ELF-1 (cell line): ENCODE results near the gene DEPP1.
A peak's percentile ranks its signal among the peaks of the same experiment; 100 is the strongest.

Experiments used
- DNase-seq: peaks from one replicate; pipeline ENCODE4 v3.0.0-alpha.2; 2016; ENCODE audit warnings: low read depth, low spot score

The DEPP1 gene

DNA sequence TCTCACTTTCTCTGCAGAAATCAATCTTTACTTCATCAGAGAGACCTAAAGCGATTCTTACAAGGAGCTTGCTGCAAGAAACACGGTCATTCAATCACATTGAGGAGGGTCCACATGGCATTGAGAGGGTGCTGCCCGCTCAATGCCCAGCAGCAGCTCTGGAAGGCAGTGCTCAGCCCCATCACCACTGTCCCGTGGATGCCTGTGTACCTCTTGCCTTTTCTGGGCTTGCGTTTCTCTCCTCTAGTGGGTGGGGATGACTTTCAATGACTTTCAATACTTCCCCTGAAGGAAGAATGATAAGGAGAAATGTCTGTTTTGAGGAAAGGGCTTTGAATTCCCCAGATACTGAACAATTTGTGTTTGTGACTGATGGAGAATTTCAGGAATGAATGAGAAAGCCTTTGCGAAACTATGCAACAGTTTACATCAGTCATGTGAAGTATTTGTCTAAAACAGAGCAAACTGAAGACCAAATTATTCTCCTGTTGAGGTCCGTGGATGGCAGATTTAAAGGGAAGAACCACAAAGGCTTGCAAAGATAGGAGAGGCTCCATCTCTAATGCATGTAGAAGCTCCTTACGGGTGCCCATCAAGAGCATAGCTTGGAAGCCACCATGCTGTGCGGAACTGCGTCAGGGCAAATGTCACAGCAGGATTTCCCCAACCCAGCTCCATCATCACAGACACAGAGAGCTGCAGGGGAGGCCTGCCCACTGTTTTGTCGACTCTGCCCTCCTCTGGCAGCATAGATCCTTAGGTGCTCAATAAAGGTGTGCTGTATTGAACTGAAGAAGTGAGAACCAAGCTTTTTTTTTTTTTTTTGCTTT is 15.5 kb upstream of the DEPP1 start:
- DNase-seq: no peak

DNA sequence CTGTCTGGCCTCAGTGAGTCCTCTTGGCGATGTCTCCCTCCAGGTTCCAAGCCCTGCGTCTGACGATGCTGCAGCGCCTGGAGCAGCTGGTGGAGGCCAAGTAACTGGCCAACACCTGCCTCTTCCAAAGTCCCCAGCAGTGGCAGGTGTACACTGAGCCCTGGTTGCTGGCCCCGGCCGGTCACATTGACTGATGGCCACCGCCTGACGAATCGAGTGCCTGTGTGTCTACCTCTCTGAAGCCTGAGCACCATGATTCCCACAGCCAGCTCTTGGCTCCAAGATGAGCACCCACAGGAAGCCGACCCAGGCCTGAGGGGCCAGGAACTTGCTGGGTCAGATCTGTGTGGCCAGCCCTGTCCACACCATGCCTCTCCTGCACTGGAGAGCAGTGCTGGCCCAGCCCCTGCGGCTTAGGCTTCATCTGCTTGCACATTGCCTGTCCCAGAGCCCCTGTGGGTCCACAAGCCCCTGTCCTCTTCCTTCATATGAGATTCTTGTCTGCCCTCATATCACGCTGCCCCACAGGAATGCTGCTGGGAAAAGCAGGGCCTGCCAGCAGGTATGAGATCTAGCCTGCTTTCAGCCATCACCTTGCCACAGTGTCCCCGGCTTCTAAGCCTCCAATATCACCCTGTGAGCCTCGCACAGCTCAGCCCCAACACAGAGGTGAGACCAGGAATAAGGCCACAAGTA is 14.8 kb upstream of the DEPP1 start:
- DNase-seq: no peak

DNA sequence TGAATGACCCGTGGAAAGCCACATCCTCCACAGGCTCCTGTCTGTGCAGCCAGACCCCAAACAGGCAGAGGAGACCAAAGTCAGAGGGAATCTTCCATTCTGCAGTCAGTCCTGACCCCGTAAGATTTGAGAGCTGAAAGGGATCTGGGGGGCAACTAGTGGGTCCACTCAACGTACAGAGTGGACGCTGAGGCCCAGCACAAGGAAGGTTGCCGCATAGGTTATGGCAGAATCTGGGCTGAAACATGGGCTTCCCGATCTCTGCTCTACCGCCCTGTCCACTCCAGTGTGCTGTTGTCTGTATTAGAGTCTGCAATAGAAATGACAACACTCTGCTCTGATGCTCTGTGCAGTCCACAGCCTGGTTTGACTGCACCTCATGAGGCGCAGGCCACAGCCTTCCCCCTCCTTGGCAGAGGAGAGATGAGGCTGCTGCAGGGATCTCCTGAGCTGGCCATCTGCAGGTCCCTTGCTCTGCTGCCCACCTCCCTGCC is 14.2 kb upstream of the DEPP1 start:
- DNase-seq: no peak

DNA sequence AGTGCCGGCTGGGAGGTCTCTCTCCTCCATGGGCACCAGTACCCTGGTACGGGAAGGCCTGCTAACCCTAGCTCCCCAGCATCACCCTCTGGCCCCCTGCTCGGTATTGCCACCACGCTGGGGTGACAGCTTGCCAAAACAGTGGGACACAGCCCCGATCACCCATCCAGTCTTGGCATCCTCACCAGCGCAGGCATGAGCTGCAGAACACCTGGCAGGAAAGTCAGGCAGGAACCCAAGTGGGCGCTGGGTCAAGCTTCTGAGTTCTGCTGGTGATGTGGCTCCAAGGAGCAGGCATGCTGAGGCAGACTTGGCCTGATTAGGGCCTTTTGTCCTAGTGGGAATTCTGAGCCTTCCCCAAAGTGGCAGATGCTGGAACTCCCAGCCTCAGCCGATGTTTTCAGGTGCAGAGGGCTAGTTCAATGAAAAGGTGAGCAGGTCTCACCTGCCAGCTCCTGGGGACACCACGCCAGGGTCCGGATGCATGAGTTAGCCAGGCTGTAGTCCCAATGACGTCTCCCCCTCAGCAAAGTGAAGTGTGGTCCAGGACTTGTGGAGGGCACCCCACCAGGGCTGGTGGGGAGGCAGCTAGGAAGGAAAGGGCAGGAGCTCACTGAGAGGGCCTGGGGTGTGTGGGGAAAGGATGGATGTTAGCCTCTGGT is 13.6 kb upstream of the DEPP1 start:
- no peak for DNase-seq

DNA sequence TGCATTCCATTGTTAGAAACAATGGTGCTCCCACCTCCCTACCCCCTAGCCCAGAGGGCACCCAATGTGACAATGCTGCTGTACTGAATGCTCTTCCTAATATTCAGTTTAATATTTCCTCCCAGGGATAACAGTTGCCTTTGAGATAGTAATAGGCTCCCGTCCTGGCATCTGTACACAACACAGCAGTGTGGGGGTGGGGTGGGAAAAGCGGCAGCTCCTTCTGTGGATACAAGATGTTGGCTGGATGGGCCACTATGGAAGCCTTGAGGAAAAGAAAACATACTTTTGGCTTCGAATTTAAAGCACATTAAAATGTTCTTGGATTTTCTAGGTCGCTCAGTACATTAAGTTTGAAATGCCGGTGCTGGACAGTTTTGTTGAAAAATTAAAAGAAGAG is 13.0 kb upstream of the DEPP1 start:
- DNase-seq: no peak

DNA sequence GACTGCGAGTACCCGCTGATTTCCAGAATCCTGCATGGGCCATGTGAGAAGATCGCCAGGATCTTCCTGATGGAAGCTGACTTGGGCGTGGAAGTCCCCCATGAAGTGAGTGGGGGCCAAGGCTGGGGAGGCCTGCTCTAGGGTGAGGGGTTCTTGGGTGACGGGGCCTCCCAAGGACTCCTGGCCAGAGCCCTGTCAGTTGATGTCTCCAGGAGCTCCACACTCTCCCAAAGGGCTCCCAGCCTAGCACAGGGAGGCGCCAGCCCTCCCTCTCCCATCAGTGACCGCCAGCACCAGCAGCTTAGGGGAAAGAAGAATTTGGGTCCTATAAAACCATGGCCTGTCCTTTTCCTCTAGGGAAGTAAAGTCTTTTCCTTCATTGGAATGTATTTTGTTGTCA is 12.4 kb upstream of the DEPP1 start:
- DNase-seq: no peak

DNA sequence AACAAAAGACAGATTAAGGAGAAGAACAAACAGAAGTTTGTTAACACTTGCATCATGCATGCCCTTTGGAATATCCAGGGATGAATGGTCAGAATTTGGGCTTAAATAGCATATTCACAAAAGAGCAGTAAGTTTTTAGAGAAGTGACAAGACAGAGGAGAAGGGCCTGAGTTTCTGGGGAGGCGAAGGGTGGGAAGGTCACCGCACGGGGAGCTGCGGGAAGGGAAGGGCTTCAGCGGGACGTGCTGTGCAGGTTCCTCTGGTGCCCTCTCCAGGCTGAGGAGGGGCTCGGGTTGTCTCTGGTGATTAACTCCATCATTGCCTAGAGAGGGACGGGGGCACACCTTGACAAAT is 11.7 kb upstream of the DEPP1 start:
- DNase-seq: peak; percentile 69

DNA sequence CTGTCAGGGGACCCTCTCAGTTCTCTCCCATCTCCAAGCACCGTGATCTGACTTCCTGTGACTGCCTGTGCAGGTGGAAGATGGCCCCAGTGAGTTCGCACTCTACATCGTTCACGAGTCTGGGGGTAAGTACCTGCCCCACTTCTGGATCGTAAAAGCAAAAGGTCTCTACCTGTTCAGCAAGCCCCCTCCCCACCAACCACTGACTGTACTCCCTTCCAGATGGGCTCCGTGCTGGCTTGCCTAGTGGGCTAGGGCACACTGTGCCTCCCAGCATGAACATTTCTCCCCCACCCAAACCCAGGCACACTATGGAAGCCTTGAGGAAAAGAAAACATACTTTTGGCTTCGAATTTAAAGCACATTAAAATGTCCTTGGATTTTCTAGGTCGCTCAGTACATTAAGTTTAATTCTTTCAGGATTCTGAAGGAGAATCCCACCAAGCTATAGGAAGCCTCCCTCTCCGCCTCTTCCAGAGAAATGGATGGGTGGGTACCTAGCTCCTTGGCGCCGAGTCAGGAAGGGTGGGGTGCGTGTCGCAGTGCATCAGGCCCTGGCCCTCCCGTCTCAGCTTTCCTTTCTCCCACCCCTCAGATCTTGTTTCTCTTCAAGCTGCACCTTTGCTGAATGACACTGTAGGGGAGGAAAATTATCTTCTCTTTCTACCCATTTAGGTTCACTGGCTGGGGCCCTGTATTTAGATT is 11.1 kb upstream of the DEPP1 start:
- DNase-seq: no peak

DNA sequence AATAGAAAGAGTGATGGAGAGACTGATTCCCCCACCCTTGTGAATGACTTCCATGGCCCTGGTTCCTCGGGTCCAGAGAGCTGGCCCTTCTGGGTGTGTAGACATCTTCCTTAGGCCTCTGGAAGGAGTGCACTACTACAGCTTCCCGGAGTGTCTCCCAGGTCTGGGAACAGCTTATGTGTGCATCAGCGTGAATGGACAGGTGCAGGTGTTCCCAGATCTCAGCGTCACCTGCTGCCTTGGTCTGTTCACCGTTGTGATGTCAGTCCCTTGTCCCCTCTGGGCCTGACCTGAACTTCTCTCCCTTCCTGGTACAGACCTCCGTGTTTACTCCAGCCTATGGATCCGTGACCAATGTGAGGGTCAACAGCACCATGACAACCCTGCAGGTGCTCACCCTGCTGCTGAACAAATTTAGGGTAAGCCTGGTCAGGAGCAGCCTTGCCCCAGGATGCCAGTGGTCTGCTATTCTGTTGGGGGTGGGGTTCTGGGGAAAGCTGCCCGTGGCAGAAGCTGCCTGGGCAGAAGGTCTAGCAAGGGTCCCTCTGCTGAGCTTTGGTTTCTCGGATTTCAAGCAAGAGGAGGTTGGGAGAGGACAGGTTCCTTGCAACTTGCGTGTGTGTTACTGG is 10.5 kb upstream of the DEPP1 start:
- no peak for DNase-seq

DNA sequence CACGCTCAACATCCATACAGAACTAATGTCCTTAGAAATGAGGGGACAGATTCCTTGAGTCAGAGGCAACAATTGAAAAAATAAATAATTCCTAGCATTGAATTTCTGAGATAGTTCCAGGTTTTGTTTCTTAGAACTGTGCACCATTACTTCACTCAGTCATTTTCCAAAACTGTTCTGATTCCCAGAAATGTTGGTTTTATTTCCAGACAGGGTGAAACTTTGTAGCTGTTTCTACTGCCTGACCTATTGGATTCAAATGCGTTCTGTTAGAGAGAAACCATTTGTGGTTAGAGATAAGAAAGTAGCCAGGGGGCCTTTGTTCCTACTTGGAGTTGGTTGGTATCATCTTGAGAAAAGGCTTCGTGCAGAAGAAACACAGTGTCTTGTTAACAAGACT is 8.1 kb upstream of the DEPP1 start:
- no peak for DNase-seq

DNA sequence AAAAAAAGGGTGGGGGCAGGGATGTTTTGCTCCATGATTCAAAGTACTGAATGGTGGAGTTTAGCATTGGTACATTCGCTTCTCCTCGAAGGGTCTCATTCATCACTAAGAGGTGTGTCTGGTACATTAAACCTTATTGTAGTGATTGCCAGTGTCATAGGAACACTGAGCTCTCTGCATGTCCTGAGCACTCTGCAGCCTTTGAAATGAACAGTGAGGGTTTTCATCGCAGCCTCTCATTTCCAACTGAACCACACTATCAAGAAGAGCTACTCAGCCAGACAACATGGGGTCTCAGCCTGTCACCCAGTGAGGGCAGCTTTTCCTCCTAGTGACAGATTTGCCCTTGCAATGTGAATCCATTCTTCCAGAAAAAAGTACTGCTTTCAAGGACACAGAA is 7.6 kb upstream of the DEPP1 start:
- DNase-seq: no peak

DNA sequence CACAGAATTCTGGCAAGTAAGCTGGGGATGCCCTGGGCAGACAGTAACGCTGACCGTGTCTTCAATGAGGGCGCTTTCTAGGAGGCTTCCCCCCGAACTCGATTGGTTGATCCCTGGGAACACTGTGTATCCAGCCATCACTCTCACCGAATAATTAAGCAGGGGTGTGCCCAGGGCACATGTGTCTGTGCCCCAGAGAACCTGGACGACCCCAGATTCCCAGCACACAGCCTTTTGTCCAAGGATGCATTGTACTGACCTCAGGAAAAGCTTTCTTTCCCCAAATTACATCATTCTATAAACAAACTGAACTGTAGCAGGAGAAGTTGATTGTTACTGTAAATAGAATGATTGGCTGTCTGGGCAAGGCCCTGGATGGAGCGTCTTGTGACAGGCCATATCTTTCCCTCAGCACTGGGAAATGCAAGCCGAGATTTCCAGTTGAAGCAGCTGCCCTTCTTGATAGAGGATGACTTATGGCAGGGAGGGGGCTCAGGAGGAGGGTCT is 6.6 kb upstream of the DEPP1 start:
- no peak for DNase-seq

DNA sequence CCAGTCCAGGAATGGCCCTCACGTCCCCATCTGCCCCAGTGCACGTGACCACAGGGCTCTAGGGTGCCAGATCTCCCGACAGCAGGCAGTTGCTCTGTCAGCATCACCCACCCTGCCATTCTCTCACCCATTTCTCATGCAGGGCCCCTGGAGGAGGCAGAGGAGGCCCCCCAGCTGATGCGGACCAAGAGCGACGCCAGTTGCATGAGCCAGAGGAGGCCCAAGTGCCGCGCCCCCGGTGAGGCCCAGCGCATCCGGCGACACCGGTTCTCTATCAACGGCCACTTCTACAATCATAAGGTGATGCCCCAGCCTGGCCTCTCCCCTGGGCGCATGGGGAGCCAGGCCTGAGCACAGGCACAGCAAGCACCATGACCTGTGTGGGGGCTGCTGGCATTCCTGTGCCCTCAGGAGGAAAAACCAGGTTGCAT is 6.1 kb upstream of the DEPP1 start:
- DNase-seq: no peak

DNA sequence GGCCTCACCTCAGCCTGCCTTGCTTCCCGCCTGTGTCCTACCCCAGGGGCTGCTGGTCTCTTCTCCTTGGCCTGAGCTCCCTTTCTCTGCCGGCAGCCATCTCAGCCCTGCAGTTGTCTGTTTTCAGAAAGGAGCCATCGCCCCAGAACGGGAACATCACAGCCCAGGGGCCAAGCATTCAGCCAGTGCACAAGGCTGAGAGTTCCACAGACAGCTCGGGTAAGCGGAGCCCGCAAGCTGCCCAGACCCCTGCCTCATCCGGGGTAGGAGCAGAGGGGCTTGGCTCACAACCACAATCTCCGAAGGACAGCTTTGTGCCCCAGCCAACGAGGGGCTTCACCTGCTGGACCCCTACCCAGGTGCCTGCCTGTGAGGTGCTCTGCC is 5.3 kb upstream of the DEPP1 start:
- no peak for DNase-seq

DNA sequence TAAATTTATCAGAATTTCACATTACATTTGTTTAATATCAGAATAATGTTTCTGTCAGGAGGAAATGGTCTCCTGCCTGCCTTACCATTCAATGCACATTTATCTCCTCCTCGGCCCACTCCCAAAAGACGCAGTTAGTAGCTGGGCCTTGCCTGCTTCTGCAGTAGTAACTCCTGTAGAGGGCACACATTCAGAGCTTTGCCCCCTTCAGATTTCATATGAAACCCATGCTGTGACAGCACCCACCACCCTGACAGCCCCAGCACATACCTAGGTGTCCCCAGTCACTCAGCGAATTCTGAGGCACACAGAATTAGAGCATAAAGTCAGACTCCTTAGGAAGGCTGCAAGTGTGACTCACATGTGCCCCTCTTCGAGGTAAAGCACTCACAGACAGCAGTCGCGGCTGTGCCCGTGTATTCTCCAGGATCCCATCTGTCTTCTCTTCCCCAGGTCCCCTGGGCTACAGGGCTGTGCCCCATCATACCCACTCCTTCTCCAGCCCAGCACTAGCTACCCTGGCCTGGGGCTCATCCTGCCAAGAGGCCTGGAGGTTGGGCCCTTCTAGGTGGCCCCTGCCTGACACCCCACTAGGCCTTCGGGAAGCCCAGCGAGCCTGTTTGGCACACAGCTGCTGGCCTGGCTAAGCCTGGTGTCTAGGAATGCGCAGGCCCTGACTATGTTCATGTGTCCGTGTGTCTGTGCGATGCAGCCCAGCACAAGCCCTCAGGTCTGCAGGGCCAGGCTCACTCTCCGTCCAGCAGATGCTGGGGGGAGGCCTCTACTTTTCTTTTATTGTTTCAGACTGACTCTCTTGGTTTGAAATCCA is 4.7 kb upstream of the DEPP1 start:
- no peak for DNase-seq

DNA sequence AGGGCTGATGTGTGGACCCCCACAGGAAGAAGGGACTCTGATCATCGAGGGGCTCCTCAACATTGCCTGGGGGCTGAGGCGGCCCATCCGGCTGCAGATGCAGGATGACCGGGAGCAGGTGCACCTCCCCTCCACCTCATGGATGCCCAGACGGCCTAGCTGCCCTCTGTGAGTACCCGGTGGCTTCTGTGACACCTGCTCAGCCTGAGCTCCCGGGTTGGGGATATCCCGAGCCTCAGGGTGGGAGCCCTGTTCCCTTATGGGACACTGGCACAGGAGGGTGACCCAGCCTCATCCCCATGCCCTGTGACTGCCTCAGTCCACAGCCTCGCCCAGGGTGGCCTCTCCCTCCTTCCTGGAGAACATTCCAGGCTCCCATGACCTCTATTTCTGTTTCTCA is 3.9 kb upstream of the DEPP1 start:
- DNase-seq: no peak

DNA sequence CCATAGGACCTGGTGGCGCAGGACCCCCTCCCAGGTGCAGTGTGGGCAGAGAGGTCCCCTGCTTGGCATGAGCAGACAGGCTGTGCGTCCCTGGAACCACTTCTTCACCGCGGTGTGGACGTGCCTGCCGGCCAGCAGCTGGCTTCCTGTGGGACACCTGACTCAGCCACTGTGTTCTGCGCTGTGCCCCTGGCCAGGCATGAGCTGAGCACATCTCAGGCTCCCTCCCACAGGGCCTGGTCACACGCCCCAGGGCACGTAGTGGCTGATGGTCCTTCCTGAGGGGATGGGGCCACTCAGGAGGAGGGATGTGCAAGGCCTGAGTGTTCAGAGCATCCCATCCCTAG is 3.5 kb upstream of the DEPP1 start:
- DNase-seq: no peak

DNA sequence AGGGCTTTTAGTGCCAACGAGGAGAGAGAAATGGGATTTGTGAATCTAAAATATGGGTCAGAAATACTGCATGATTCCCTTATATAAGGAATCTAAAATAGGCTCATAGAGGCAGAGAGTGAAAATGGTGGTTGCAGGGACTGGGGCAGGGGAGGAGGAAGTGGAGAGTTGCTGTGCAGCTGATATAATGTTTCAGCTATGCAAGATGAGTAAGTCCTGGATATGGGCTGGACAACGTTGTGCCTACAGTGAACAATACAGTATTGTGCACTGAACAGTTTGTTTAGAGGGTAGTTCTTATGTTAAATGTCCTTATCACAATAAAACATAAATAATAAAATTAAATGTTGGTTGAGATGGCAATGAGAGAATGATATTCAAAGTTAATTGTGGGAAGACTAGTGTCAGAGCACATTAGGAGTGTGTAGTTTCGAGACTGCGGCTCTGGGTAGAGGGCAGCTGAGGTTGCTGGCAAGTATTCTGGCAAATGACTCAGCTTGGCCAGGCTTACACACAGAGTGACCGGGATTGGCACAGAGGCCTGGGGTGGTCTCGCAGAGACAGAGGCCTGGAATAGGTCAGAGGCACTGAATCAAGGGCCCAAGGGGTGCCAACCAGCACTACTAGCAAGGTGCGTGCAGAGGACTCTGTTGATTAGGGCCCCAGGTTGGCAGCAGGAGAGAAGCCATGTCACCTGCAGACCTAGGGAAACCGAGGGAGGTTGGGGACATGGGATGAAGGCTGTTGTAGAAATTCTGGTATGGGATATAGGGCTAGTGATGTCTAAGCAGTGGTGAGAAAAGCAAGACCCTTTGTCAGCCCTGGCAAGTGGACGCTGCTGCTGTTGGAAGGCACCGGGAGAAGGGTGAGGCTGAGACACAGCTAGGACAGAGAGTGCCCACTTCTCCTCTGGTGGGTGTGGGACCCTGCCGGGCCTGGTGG is 2.8 kb upstream of the DEPP1 start:
- DNase-seq: no peak
